Body of pancreas (tissue), 4 donors: ENCODE results near the gene KCTD2. TPM values are rescaled to one million over a fixed set of nuclear protein-coding genes. Genes with fewer than 3 reads are reported as not detected.

Source experiments
- ATAC-seq: fragments of 150-250 bp; one replicate; pipeline ENCODE4 v1.9.1; 2016
- DNase-seq, 4 donors: peaks; one replicate each; pipeline ENCODE4 v3.0.0-alpha.2; 2019
- H3K27ac ChIP-seq, 4 donors: fragments of 200-600 bp; sonication (generic); 1 replicate in 3 of 4; 2 replicates in 1 of 4; pipeline versions ENCODE4 v1.5.1 to v1.6.1; 2016 to 2019; ENCODE audit warnings: mild to moderate bottlenecking in 1 of 4, mixed read lengths in 1 of 4, moderate library complexity in 1 of 4
- H3K27me3 ChIP-seq, 2 donors: fragments of 200-600 bp; sonication (generic); one replicate each; pipeline ENCODE4 v1.6.0; 2016; ENCODE audit warnings: mild to moderate bottlenecking in 1 of 2
- H3K36me3 ChIP-seq, 2 donors: fragments of 200-600 bp; sonication (generic); replicated peaks in 1 of 2; 2 replicates each; pipeline ENCODE4 v1.5.1; 2016; ENCODE audit warnings: low read depth in 2 of 2; ENCODE audit not compliant: insufficient read depth in 1 of 2
- H3K4me1 ChIP-seq: fragments of 200-600 bp; sonication (generic); one replicate; pipeline ENCODE4 v1.6.0; 2016
- H3K4me3 ChIP-seq, 2 donors: fragments of 200-600 bp; sonication (generic); 1 replicate in 1 of 2; 2 replicates in 1 of 2; pipeline ENCODE4 v1.5.1; 2016 to 2019
- H3K9me3 ChIP-seq, 3 donors: fragments of 200-600 bp; sonication (generic); 1 replicate in 2 of 3; 2 replicates in 1 of 3; pipeline ENCODE4 v1.5.1; 2016
- CTCF ChIP-seq, 7 experiments: fragments of 450-650 bp in 4 of 7; fragments of 200-600 bp in 3 of 7; sonication (generic) in 3 of 7; IDR thresholded peaks; one replicate each; pipeline ENCODE4 v1.5.1; 2016 to 2019; ENCODE audit warnings: antibody characterized with exemption in 7 of 7
- POLR2A ChIP-seq, 3 donors: fragments of 450-650 bp; IDR thresholded peaks; one replicate each; pipeline ENCODE4 v1.6.1; 2016; ENCODE audit warnings: antibody characterized with exemption in 3 of 3, mild to moderate bottlenecking in 2 of 3
- WGBS, 2 donors: methylation state at CpG; one replicate each; pipeline ENCODE4 v1.1.5; 2017; 5-methylcytosine and 5-hydroxymethylcytosine counted together
- intact Hi-C: fragments of 100-400 bp; cut with DNase I; formaldehyde crosslinking; loops from one replicate; pipeline ENCODE4 v1.15.1; 2023
- total RNA-seq, 2 donors: library from RNA; depleted of rRNA; stranded (reverse); fragments of >200 nt; gene quantifications; one replicate each; pipeline ENCODE4 v1.1.0, GENCODE V29; 2016

Gene KCTD2
- total RNA-seq, 2 donors from 2014 or later: 11.2 to 12.7 TPM

- 85 to 87% methylated on average over 8 of the region's 8 CpGs for WGBS, 2 donors
- Histone ChIP-seq H3K36me3 (no peaks in the 10 kb centered on the region), H3K9me3 (no peaks in the 10 kb centered on the region), H3K27ac (no peak overlapping the region), H3K4me3 (no peak overlapping the region), H3K27me3 (no peaks in the 10 kb centered on the region), H3K4me1 (peaks cover 23% of the 10 kb centered on the region)
- ATAC-seq (no peak), DNase-seq (no peak)
- intact Hi-C loops: no loop called here
- TF ChIP-seq POLR2A (IDR thresholded peaks at IDR 0.05) (no peak), CTCF (IDR thresholded peaks at IDR 0.05) (no peak)
These were observed 16.9 kb upstream of the KCTD2 start for GRCh38 chr17:75030161-75030560.

GRCh38 chr17:75031972-75032719, 14.9 kb upstream of the KCTD2 start:
- H3K4me1 ChIP-seq: peaks cover 32% of the 10 kb centered on the region
- ATAC-seq: no peak
- intact Hi-C loops: no loop called here

GRCh38 chr17:75032720-75033280, 14.2 kb upstream of the KCTD2 start:
- intact Hi-C loops: no loop called here
- ATAC-seq (no peak), DNase-seq (peak in 3 of 4 donors; percentile 8 to 23 (median 22))
- WGBS, 2 donors: 11 to 13% methylated on average over 13 of the region's 13 CpGs
- peak overlapping the region in 1 of 4 donors; percentile 87 for H3K27ac ChIP-seq
- TF ChIP-seq POLR2A (IDR thresholded peaks at IDR 0.05) (no peak), CTCF (IDR thresholded peaks at IDR 0.05) (no peak)
- no peak overlapping the region for H3K4me3 ChIP-seq
- no peaks in the 10 kb centered on the region for H3K9me3 ChIP-seq
- no peaks in the 10 kb centered on the region for H3K36me3 ChIP-seq
- no peaks in the 10 kb centered on the region for H3K27me3 ChIP-seq
- peaks cover 32% of the 10 kb centered on the region for H3K4me1 ChIP-seq

More at GRCh38 chr17:75031972-75032719, 14.9 kb upstream of the KCTD2 start:
- Histone ChIP-seq H3K4me3 (no peak overlapping the region), H3K36me3 (no peaks in the 10 kb centered on the region), H3K27ac (peak overlapping the region in 1 of 4 donors; percentile 42), H3K9me3 (no peaks in the 10 kb centered on the region), H3K27me3 (no peaks in the 10 kb centered on the region)
- peak; percentile 48 to 72 (median 60) for DNase-seq
- 22 to 29% methylated on average over 10 of the region's 10 CpGs for WGBS, 2 donors
- no peak for TF ChIP-seq CTCF (IDR thresholded peaks at IDR 0.05)
- no peak for TF ChIP-seq POLR2A (IDR thresholded peaks at IDR 0.05)

GRCh38 chr17:75033346-75034235, 13.4 kb upstream of the KCTD2 start:
- intact Hi-C loops: no loop called here
- Histone ChIP-seq H3K27me3 (no peaks in the 10 kb centered on the region), H3K4me1 (peaks cover 32% of the 10 kb centered on the region), H3K4me3 (peak overlapping the region in 1 of 2 donors; percentile 30), H3K27ac (peak overlapping the region; percentile 81 to 88 (median 87)), H3K9me3 (no peaks in the 10 kb centered on the region), H3K36me3 (no peaks in the 10 kb centered on the region)
- ATAC-seq (peak; percentile 65), DNase-seq (peak; percentile 94 to 97 (median 96))
- TF ChIP-seq CTCF (IDR thresholded peaks at IDR 0.05) (peak in 1 of 7 experiments; percentile 11), POLR2A (IDR thresholded peaks at IDR 0.05) (no peak)
- WGBS, 2 donors: 0 to 1% methylated on average over 22 to 36 of the region's 36 CpGs
